Retinal pigment epithelial cell (primary cell): ENCODE data around the gene SRRM2.

Source experiments
- DNase-seq: peaks from one replicate; pipeline ENCODE4 v3.0.0-alpha.2; 2010; ENCODE audit warnings: low read depth
- H3K4me3 ChIP-seq: 2 replicates; pipeline ENCODE4 v1.5.1; 2011; ENCODE audit warnings: mild to moderate bottlenecking, low read length, control low read depth, moderate library complexity
- CTCF ChIP-seq: conservative IDR thresholded peaks from 2 replicates; pipeline ENCODE4 v1.5.1; 2011; ENCODE audit warnings: low read depth, low read length, control low read depth, inconsistent platforms

Gene SRRM2

GRCh38 chr16:2734844-2735515 is 17.5 kb upstream of the SRRM2 start:
- H3K4me3 ChIP-seq, result no peak overlapping the region
- no peak for DNase-seq
- no peak for TF ChIP-seq CTCF

GRCh38 chr16:2736476-2737237 is 15.8 kb upstream of the SRRM2 start:
- no peak for TF ChIP-seq CTCF
- H3K4me3 ChIP-seq, result no peak overlapping the region
- no peak for DNase-seq

- H3K4me3 ChIP-seq, result no peak overlapping the region
- TF ChIP-seq CTCF, result no peak
- no peak for DNase-seq
Observed at GRCh38 chr16:2737238-2737605, 15.2 kb upstream of the SRRM2 start.

- no peak for DNase-seq
- no peak for TF ChIP-seq CTCF
- H3K4me3 ChIP-seq, result no peak overlapping the region
Observed at GRCh38 chr16:2737895-2738418, 14.5 kb upstream of the SRRM2 start.

GRCh38 chr16:2738615-2739014 is 13.8 kb upstream of the SRRM2 start:
- no peak for DNase-seq

GRCh38 chr16:2739625-2740430 is 12.6 kb upstream of the SRRM2 start:
- H3K4me3 ChIP-seq, result no peak overlapping the region
- no peak for TF ChIP-seq CTCF
- DNase-seq, result no peak

More at GRCh38 chr16:2738615-2739014, 13.8 kb upstream of the SRRM2 start:
- no peak for TF ChIP-seq CTCF
- no peak overlapping the region for H3K4me3 ChIP-seq
